ENCODE measurements around the gene SIDT2.
"Not testable (repeated sequence)": the region's sequence is repeated elsewhere in the genome, so short reads cannot be mapped to it uniquely, and the experiment has no call there.

Gene SIDT2

DNA sequence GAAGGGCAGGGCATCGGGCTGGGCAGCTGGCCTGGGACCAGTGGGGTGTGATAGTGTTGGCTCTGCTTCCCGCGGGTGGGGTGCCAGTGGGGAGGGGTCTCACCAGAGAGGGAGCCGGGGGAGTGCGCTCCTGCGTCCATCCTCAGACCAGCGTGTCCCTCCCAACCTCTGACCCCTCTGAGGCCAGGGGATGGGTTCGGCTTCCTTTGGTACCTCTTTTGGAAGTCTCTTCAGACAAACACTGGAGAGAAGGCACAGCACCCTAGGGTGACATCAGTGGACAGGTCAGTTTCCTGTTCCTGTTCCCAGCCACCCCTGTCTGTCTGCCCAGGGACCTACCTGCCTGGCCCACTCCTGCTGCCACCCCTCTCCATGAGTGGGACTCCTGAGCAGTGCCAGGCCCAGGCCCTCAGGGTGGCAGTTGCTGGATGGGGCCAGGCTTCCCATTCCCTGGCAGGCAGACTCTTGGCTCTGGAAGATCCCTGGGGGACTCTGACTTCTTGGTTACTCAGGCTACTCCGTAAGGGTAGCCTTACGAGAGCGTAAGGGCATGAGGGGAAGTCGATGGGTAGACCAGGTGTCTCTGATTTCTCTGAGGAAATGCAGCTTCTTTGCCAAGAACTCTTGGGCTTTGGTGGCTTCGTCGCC, 23.2 kb downstream of the SIDT2 start:
- TF ChIP-seq ZFX (IDR thresholded peaks at IDR 0.05): no peak
- no peak for TF ChIP-seq CTCF (conservative IDR thresholded peaks at IDR 0.05)

DNA sequence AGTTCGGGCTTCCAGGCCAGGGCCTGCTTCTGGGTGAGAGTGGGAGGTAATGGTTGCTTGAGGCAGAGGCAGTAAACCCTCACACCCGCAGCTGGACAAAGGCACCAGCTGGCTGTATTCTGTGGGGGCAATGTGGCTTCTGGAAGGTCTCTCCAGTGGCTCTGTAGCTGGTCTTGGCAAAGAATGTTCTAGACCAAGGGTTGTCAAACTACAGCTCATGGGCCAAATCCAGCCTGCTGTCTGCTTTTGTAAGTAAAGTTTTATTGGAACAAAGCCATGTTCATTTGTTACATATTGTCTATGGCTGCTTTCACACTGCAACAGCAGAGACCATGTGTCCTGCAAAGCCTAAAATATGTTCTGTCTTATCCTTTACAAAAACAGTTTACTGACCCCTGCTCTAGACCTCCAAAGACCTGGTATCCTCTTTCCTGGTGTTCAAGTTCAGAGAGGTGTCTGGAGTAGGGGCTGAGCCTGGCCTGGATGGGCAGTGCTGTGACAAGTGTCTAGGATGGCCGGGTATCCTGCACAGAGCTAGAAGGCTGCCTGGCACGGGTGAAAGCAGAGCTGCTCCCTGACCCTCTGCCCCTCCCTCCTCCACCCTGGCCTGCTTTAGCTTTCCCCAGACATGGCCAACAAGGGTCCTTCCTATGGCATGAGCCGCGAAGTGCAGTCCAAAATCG, 24.0 kb downstream of the SIDT2 start:
- no peak overlapping the region for H3K27ac ChIP-seq
- TF ChIP-seq ZFX (IDR thresholded peaks at IDR 0.05) (no peak), CTCF (conservative IDR thresholded peaks at IDR 0.05) (no peak)

More for the DNA sequence above, 23.2 kb downstream of the SIDT2 start:
- H3K27ac ChIP-seq: no peak overlapping the region

- H3K27ac ChIP-seq: no peak overlapping the region
- no peak for TF ChIP-seq CTCF (conservative IDR thresholded peaks at IDR 0.05)
- TF ChIP-seq ZFX (IDR thresholded peaks at IDR 0.05): no peak
These were observed 24.5 kb downstream of the SIDT2 start for GRCh38 chr11:117203069-117203407.

DNA sequence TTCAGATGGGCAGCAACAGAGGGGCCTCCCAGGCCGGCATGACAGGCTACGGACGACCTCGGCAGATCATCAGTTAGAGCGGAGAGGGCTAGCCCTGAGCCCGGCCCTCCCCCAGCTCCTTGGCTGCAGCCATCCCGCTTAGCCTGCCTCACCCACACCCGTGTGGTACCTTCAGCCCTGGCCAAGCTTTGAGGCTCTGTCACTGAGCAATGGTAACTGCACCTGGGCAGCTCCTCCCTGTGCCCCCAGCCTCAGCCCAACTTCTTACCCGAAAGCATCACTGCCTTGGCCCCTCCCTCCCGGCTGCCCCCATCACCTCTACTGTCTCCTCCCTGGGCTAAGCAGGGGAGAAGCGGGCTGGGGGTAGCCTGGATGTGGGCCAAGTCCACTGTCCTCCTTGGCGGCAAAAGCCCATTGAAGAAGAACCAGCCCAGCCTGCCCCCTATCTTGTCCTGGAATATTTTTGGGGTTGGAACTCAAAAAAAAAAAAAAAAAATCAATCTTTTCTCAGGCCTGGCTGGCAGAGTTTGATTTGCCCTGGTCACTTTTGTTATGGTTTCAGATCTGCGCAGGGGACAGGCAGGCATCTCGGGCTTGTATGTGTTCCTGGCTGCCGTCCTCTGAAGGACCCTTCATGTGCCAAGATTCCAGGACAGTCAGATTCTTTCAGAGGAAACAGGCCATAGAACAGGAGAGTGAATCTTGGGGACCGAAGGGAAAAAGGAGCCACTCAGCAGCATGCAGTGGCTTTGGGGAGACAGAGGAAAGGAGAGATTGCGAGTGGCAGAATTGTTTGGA, 25.9 kb downstream of the SIDT2 start:
- H3K27ac ChIP-seq: no peak overlapping the region
- TF ChIP-seq CTCF (conservative IDR thresholded peaks at IDR 0.05) (no peak), ZFX (IDR thresholded peaks at IDR 0.05) (no peak)

GRCh38 chr11:117205211-117205818, 26.8 kb downstream of the SIDT2 start:
- H3K27ac ChIP-seq: no peak overlapping the region
- TF ChIP-seq ZFX (IDR thresholded peaks at IDR 0.05) (no peak), CTCF (conservative IDR thresholded peaks at IDR 0.05) (no peak)

DNA sequence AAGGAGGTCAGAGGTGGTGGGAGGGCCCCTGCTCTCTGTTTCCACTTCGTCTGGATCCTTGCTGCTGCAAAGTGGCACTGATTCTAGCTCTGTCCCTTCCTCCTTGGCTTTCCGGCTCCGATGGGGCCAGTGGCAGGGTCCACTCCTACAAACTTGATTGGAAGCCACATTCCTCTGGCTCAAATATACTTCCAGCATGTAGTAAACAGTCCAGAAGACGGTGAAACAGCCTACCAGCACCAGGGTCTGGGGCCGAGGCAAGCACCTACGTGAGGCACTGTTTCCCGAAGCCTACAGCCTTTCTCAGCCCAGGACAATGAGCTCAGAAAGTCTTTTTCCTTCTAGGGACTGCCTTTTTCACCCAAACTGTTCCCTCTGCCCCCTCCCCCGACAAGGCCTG, 27.6 kb downstream of the SIDT2 start:
- not testable (repeated sequence) for H3K27ac ChIP-seq

DNA sequence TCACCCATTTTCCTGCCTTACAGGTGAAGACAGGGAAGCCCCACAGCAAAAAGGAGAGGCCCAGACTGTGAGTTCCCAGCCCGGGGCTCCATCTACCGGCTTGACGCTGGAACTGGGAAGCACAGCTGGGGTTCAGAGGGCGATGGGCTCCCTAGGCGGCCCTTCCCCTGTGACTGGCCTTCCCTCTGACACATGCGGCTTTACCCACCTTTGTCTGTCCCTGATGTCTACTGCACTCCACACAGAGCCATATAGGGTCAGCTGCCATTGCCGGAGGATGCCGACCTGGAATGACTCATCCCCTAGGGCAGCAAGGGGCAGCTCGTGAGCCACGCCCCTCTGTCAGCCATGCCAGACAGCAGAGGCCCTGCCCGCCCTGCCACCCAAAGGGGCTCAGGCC, 28.3 kb downstream of the SIDT2 start:
- not testable (repeated sequence) for H3K27ac ChIP-seq

DNA sequence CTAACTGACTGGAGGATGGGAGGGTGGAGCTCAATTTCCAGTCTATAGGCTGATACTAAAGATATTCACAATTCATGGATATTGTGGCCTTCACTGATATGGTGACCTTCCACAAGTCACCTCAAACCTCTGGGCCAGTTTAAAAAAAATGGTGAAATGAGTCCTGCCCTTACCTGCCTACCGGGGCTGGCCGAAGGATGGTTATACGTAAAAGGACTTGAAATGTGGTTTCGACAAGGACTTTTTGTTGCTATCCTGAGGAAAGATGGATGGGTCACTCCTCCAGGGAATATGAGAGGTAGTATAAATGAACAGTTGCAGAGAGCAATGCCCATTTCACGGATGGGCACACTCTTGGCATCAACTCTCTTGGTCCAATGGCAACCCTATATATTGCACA, 28.9 kb downstream of the SIDT2 start:
- H3K27ac ChIP-seq: not testable (repeated sequence)

GRCh38 chr11:117208710-117209109, 30.2 kb downstream of the SIDT2 start:
- not testable (repeated sequence) for H3K27ac ChIP-seq

- H3K27ac ChIP-seq: not testable (repeated sequence)
These were observed 31.0 kb downstream of the SIDT2 start for GRCh38 chr11:117209351-117210125.
